IPS-18a (cell line): Measurements from ENCODE around the gene CNTN6.

Experiments used
- H3K27ac ChIP-seq: one replicate; pipeline ENCODE4 v1.5.1; 2013; ENCODE audit warnings: low read length
- H3K27me3 ChIP-seq: one replicate; pipeline ENCODE4 v1.6.1; 2013; ENCODE audit warnings: mild to moderate bottlenecking, low read length; ENCODE audit not compliant: control insufficient read depth, insufficient read depth
- H3K36me3 ChIP-seq: one replicate; pipeline ENCODE4 v1.6.1; 2013; ENCODE audit warnings: low read depth, low read length; ENCODE audit not compliant: control insufficient read depth
- H3K4me1 ChIP-seq: one replicate; pipeline ENCODE4 v1.6.1; 2013; ENCODE audit warnings: low read depth, low read length; ENCODE audit not compliant: control insufficient read depth
- H3K4me3 ChIP-seq: one replicate; pipeline ENCODE4 v1.5.1; 2013; ENCODE audit warnings: low read length
- H3K9ac ChIP-seq: one replicate; pipeline ENCODE4 v1.6.1; 2013; ENCODE audit warnings: mild to moderate bottlenecking, low read length, moderate library complexity
- H3K9me3 ChIP-seq: one replicate; pipeline ENCODE4 v1.6.1; 2013; ENCODE audit warnings: low read depth, low read length; ENCODE audit not compliant: control insufficient read depth

The CNTN6 gene

GRCh38 chr3:1172644-1173043 lies 79.8 kb downstream of the CNTN6 start:
- Histone ChIP-seq H3K9me3 (no peaks in the 10 kb centered on the region), H3K4me3 (no peak overlapping the region), H3K27ac (no peak overlapping the region), H3K4me1 (no peaks in the 10 kb centered on the region), H3K27me3 (no peaks in the 10 kb centered on the region), H3K36me3 (no peaks in the 10 kb centered on the region), H3K9ac (no peak overlapping the region)

DNA sequence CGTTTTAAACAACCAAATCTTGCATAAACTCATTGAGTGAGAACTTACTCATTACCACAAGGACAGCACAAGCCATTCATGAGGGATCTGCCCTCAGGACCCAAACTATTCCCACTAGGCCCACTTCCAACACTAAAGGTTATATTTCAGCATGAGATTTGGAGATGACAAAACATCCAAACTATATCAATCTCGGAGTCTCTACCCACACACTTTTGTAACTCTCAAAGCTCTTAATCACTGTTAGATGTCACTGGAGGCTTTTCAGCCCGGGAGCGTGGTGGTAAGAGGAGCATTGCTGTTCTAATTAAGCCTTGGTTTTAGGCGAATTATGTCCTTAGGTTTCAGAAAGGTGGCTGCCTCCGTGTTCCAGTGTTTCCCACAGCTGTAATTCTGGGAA lies 86.3 kb downstream of the CNTN6 start:
- H3K4me1 ChIP-seq, result no peaks in the 10 kb centered on the region
- H3K4me3 ChIP-seq, result no peak overlapping the region
- H3K36me3 ChIP-seq, result no peaks in the 10 kb centered on the region
- no peaks in the 10 kb centered on the region for H3K9me3 ChIP-seq
- H3K9ac ChIP-seq, result no peak overlapping the region
- H3K27ac ChIP-seq, result no peak overlapping the region
- no peaks in the 10 kb centered on the region for H3K27me3 ChIP-seq

DNA sequence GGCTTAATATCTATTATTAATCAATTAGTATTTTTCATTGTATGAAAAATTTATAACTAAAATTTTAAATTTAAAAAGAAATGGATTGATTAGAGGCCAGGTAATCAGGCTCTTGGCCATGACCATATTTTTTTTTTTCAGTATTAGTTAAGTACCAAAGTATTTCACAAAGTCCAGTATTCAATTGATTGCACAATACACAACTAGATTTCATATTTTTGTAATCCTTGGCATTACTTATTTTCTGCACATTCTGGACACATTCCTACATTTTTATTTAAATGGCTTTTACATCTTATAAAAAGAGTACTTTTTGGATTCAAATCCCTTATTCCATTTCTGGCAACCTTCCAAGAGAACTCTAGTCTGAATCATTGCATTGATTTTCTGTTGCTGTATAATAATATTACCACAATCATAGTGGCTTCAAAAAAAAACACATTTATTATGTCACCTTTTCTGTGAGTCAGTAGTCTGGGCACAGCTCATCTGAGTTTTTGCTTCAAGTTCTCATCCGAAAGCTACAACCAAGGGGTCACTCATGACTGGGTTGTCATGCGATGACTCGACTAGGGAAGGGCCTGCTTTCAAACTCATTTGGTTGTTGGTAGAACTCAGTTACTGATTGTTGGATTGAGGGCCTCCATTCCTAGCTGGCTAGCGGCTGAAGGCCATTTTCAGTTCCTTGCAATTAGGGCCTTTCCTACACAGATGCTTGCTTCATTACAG lies 90.7 kb downstream of the CNTN6 start:
- Histone ChIP-seq H3K4me1 (peaks cover 16% of the 10 kb centered on the region), H3K36me3 (no peaks in the 10 kb centered on the region), H3K27me3 (no peaks in the 10 kb centered on the region), H3K4me3 (no peak overlapping the region), H3K27ac (no peak overlapping the region), H3K9me3 (no peaks in the 10 kb centered on the region), H3K9ac (no peak overlapping the region)

DNA sequence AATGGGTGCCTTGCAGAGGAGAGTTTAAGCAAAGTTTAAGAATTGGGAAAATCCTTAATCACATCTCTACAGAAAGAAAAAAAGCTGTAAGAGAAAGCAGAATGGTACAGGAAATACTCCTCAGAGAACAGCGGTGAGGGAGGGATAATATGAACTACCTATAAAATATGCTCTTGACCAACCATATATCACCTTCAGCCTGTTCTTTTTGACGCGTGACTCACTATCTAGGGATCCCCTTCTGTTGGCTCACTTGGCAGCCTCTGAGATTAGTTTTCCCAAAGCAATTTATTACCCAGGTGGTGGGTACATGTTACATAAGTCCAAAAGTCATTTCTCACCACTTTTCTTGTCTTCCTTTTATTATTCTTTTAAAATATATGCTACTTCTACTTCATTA lies 97.7 kb downstream of the CNTN6 start:
- no peaks in the 10 kb centered on the region for H3K36me3 ChIP-seq
- H3K27me3 ChIP-seq, result no peaks in the 10 kb centered on the region
- no peak overlapping the region for H3K27ac ChIP-seq
- no peak overlapping the region for H3K9ac ChIP-seq
- no peaks in the 10 kb centered on the region for H3K9me3 ChIP-seq
- H3K4me3 ChIP-seq, result no peak overlapping the region
- H3K4me1 ChIP-seq, result peaks cover 16% of the 10 kb centered on the region

DNA sequence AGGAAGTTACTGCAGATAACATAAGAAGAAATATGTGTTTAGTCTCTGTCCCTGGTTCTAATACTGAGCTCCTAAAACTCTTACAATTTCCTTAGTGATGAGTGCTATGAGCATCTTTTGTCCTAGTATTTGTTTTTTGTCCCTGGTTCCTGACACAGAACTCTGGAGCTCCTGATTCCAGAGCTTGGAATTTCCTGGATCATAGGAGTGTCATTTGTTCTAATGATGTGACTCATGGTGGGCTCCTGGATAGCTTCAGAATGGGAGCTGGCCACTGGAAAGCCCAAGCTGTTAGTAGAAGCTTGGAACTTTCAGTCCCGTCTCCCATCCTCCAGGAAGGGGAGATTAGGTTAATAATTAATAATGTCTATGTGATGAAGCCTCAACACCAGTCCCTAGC lies 98.2 kb downstream of the CNTN6 start:
- no peak overlapping the region for H3K27ac ChIP-seq
- H3K27me3 ChIP-seq, result no peaks in the 10 kb centered on the region

DNA sequence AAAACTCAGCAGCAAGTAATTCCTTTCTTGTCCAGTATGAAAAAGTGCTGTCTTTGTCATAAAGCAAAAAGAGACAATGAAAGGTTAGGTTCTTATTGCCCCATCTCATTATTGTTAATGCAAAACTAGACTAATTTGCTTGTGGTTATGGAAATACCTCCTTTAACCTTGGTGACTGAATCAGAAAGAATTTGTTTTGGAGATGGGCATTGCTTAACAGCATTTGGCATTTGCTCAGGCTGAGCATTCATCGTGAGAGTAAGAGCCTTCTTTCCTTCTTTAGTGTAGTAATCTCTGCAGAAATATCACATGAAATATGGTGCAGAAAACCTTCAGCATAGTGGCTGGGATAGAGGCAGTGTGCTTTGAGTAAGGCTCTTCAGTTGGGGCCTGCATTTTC lies 103.1 kb downstream of the CNTN6 start:
- H3K4me3 ChIP-seq, result no peak overlapping the region
- H3K27me3 ChIP-seq, result no peaks in the 10 kb centered on the region
- H3K27ac ChIP-seq, result no peak overlapping the region
- H3K9me3 ChIP-seq, result no peaks in the 10 kb centered on the region
- no peaks in the 10 kb centered on the region for H3K36me3 ChIP-seq
- H3K4me1 ChIP-seq, result no peaks in the 10 kb centered on the region
- no peak overlapping the region for H3K9ac ChIP-seq

More for the DNA sequence above, 98.2 kb downstream of the CNTN6 start:
- Histone ChIP-seq H3K36me3 (no peaks in the 10 kb centered on the region), H3K4me3 (no peak overlapping the region), H3K4me1 (peaks cover 16% of the 10 kb centered on the region), H3K9me3 (no peaks in the 10 kb centered on the region), H3K9ac (no peak overlapping the region)

- Histone ChIP-seq H3K4me1 (no peaks in the 10 kb centered on the region), H3K4me3 (no peak overlapping the region), H3K27ac (no peak overlapping the region), H3K36me3 (no peaks in the 10 kb centered on the region), H3K9ac (no peak overlapping the region), H3K27me3 (no peaks in the 10 kb centered on the region), H3K9me3 (no peaks in the 10 kb centered on the region)
These were observed 104.2 kb downstream of the CNTN6 start for GRCh38 chr3:1197051-1197450.

DNA sequence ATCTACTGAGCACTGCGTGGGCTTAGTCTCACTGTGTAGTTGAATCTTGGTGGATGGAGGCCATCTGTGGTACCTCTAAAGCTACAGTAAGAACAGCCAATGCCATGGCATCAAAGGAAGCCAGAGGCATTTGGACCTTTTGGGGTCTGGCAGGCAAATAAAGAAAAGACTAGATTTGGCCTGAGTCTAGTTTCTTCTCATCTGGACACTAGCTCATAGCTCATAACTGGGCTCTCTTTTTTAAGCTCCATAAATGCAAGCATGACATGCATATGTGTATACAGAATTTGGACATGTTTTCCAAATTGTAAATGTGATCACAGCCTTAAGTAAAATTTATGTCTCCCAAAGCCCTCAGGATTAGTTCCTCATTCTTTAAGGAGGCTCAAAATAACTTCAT lies 107.5 kb downstream of the CNTN6 start:
- H3K4me3 ChIP-seq, result no peak overlapping the region

DNA sequence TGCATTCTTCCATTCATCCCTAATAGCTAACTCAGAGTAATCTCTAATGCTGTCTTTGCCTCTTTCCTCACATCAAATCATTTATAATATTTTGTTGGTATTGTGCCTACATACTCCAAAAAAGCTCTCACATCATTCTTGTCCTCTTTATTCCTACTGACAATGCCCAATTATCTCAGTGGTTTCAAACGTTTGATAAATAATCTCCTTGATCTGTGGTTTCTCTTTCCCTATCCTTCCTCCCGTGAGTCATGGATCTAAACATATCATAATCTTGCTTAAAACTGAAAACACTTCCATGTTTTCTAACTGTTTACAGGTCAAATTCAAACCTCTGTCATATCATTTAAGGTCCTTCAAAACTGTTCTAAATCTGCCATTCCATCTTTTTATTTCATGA lies 115.1 kb downstream of the CNTN6 start:
- Histone ChIP-seq H3K27ac (no peak overlapping the region), H3K9me3 (no peaks in the 10 kb centered on the region), H3K9ac (no peak overlapping the region), H3K4me1 (no peaks in the 10 kb centered on the region), H3K4me3 (no peak overlapping the region), H3K36me3 (no peaks in the 10 kb centered on the region), H3K27me3 (no peaks in the 10 kb centered on the region)

More for the DNA sequence above, 107.5 kb downstream of the CNTN6 start:
- no peaks in the 10 kb centered on the region for H3K4me1 ChIP-seq
- no peak overlapping the region for H3K9ac ChIP-seq
- H3K36me3 ChIP-seq, result no peaks in the 10 kb centered on the region
- H3K27ac ChIP-seq, result no peak overlapping the region
- no peaks in the 10 kb centered on the region for H3K9me3 ChIP-seq
- H3K27me3 ChIP-seq, result no peaks in the 10 kb centered on the region

DNA sequence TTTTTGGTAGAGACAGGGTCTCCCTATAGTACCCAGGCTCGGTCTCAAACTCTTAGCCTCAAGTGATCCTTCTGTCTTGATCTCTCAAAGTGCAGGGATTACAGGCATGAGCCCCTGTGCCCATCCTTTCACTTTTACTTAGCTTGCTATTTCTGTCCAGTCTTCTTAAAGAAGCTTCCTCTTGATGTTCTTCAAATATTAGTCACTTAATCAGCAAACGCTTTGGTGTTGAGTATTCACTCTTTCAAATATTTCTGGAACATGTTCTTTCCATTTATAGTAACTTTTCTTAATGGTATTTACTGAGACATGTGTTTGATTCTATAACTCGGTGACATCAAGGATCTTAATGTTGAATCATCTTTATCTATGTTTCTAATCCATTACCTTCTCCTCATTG lies 122.1 kb downstream of the CNTN6 start:
- H3K36me3 ChIP-seq, result no peaks in the 10 kb centered on the region
- no peak overlapping the region for H3K27ac ChIP-seq
- no peaks in the 10 kb centered on the region for H3K9me3 ChIP-seq
- no peaks in the 10 kb centered on the region for H3K27me3 ChIP-seq
- H3K4me3 ChIP-seq, result no peak overlapping the region
- no peak overlapping the region for H3K9ac ChIP-seq
- H3K4me1 ChIP-seq, result no peaks in the 10 kb centered on the region

- no peaks in the 10 kb centered on the region for H3K4me1 ChIP-seq
- no peaks in the 10 kb centered on the region for H3K36me3 ChIP-seq
- H3K4me3 ChIP-seq, result no peak overlapping the region
- no peak overlapping the region for H3K27ac ChIP-seq
- H3K27me3 ChIP-seq, result no peaks in the 10 kb centered on the region
- H3K9me3 ChIP-seq, result no peaks in the 10 kb centered on the region
- no peak overlapping the region for H3K9ac ChIP-seq
These were observed 124.0 kb downstream of the CNTN6 start for GRCh38 chr3:1216856-1217255.

GRCh38 chr3:1227111-1227510 lies 134.3 kb downstream of the CNTN6 start:
- no peaks in the 10 kb centered on the region for H3K36me3 ChIP-seq
- peaks cover 8% of the 10 kb centered on the region for H3K4me1 ChIP-seq
- H3K4me3 ChIP-seq, result no peak overlapping the region
- H3K27me3 ChIP-seq, result no peaks in the 10 kb centered on the region
- H3K27ac ChIP-seq, result no peak overlapping the region
- H3K9ac ChIP-seq, result no peak overlapping the region
- H3K9me3 ChIP-seq, result no peaks in the 10 kb centered on the region
